Astrocyte (in vitro differentiated cells and primary cell): ENCODE measurements around the gene RAB40C. TPM values are rescaled to one million over a fixed set of nuclear protein-coding genes. Genes with fewer than 3 reads are reported as not detected.

Source experiments
- DNase-seq: peaks from one replicate; pipeline ENCODE4 v3.0.0-alpha.2; 2010; ENCODE audit warnings: low read depth
- FAIRE-seq: peaks from 2 replicates; lab custom pipeline; 2011; peaks lifted over from hg19 to GRCh38; lab: Jason Lieb, UNC
- H2AFZ ChIP-seq: 2 replicates; pipeline ENCODE4 v1.6.0; 2012; ENCODE audit warnings: low read depth, low read length, inconsistent platforms
- H3K27ac ChIP-seq: 2 replicates; pipeline ENCODE4 v1.5.1; 2011; ENCODE audit warnings: low read depth, low read length, inconsistent platforms
- H3K27me3 ChIP-seq: 2 replicates; pipeline ENCODE4 v1.6.0; 2011; ENCODE audit warnings: low read length, inconsistent platforms; ENCODE audit not compliant: insufficient read depth
- H3K36me3 ChIP-seq: 2 replicates; pipeline ENCODE4 v1.5.1; 2011; ENCODE audit warnings: low read length, inconsistent platforms; ENCODE audit not compliant: insufficient read depth
- H3K4me1 ChIP-seq: 2 replicates; pipeline ENCODE4 v1.5.1; 2011; ENCODE audit warnings: low read length, inconsistent platforms; ENCODE audit not compliant: insufficient read depth
- H3K4me2 ChIP-seq: 2 replicates; pipeline ENCODE4 v1.6.0; 2012; ENCODE audit warnings: low read length, inconsistent platforms
- H3K4me3 ChIP-seq: 2 replicates; pipeline ENCODE4 v1.5.1; 2011; ENCODE audit warnings: low read depth, mild to moderate bottlenecking, low read length, inconsistent platforms; ENCODE audit not compliant: insufficient read depth
- H3K79me2 ChIP-seq: 2 replicates; pipeline ENCODE4 v1.6.0; 2012; ENCODE audit warnings: mild to moderate bottlenecking, low read length, inconsistent platforms; ENCODE audit not compliant: insufficient read depth
- H3K9ac ChIP-seq: 2 replicates; pipeline ENCODE4 v1.6.0; 2012; ENCODE audit warnings: mild to moderate bottlenecking, low read length, inconsistent platforms
- H3K9me3 ChIP-seq: 2 replicates; pipeline ENCODE4 v1.5.1; 2012; ENCODE audit warnings: low read depth, mild to moderate bottlenecking, low read length, inconsistent platforms; ENCODE audit not compliant: insufficient read depth
- H4K20me1 ChIP-seq: 2 replicates; pipeline ENCODE4 v1.6.0; 2012; ENCODE audit warnings: low read length, inconsistent platforms; ENCODE audit not compliant: insufficient read depth
- H3K27ac Mint-ChIP-seq: one replicate; pipeline ENCODE4 v1.8.0; 2021; ENCODE audit warnings: mild to moderate bottlenecking, mixed read lengths; ENCODE audit not compliant: unreplicated experiment
- H3K27me3 Mint-ChIP-seq: one replicate; pipeline ENCODE4 v1.8.0; 2021; ENCODE audit warnings: low read depth, mixed read lengths; ENCODE audit not compliant: unreplicated experiment
- H3K36me3 Mint-ChIP-seq: one replicate; pipeline ENCODE4 v1.8.0; 2021; ENCODE audit warnings: low read depth, mixed read lengths; ENCODE audit not compliant: unreplicated experiment
- H3K4me1 Mint-ChIP-seq: one replicate; pipeline ENCODE4 v1.8.0; 2021; ENCODE audit warnings: low read depth, mixed read lengths; ENCODE audit not compliant: unreplicated experiment
- H3K4me3 Mint-ChIP-seq: one replicate; pipeline ENCODE4 v1.8.0; 2021; ENCODE audit warnings: mild to moderate bottlenecking, moderate library complexity, mixed read lengths; ENCODE audit not compliant: unreplicated experiment
- H3K9me3 Mint-ChIP-seq: one replicate; pipeline ENCODE4 v1.8.0; 2021; ENCODE audit warnings: mild to moderate bottlenecking, mixed read lengths; ENCODE audit not compliant: unreplicated experiment
- CTCF ChIP-seq: IDR thresholded peaks from 2 replicates; pipeline ENCODE4 v1.5.1; 2011; ENCODE audit warnings: low read depth, mild to moderate bottlenecking, inconsistent platforms, low read length, moderate library complexity; ENCODE audit not compliant: insufficient read depth
- EZH2 ChIP-seq: IDR thresholded peaks from 2 replicates; pipeline ENCODE4 v1.6.1; 2012; ENCODE audit warnings: mild to moderate bottlenecking, low read length, inconsistent platforms; ENCODE audit not compliant: insufficient read depth
- total RNA-seq: library from RNA; stranded (reverse); gene quantifications from 2 replicates; pipeline ENCODE4 v1.2.1, GENCODE V29; 2021

Gene RAB40C
- total RNA-seq, 1 donor from 2014 or later, result 13.0 TPM

GRCh38 chr16:667780-668518 is 78.1 kb downstream of the RAB40C start, which contains the start of gene RHOT2:
RHOT2 (plus strand) TSS chr16:668132; CDS start chr16:668200, 68 bp downstream.
- peak; percentile 51 for TF ChIP-seq CTCF
- no peak for TF ChIP-seq EZH2
- FAIRE-seq (no peak), DNase-seq (peak; percentile 69)
- Histone ChIP-seq H4K20me1 (peaks cover 32% of the 10 kb centered on the region), H3K27ac (peak within 1 kb of the TSS; percentile 65), H3K9ac (peak within 1 kb of the TSS; percentile 94), H3K36me3 (no peaks in the 10 kb centered on the region), H3K4me2 (peak within 1 kb of the TSS; percentile 85), H3K27me3 (no peaks in the 10 kb centered on the region), H2AFZ (peak within 1 kb of the TSS; percentile 51), H3K4me3 (peak within 1 kb of the TSS; percentile 80), H3K9me3 (no peaks in the 10 kb centered on the region), H3K79me2 (peaks cover 35% of the 10 kb centered on the region), H3K4me1 (peaks cover 5% of the 10 kb centered on the region)
- H3K36me3 Mint-ChIP-seq, result peaks cover 2% of the 10 kb centered on the region
- no peaks in the 10 kb centered on the region for H3K9me3 Mint-ChIP-seq
- H3K27ac Mint-ChIP-seq, result no peak within 1 kb of the TSS
- no peaks in the 10 kb centered on the region for H3K4me1 Mint-ChIP-seq
- no peaks in the 10 kb centered on the region for H3K27me3 Mint-ChIP-seq
- peak within 1 kb of the TSS; percentile 82 for H3K4me3 Mint-ChIP-seq

GRCh38 chr16:668519-669171 is 78.8 kb downstream of the RAB40C start:
- Histone ChIP-seq H3K4me3 (peak overlapping the region; percentile 80), H3K4me2 (peak overlapping the region; percentile 85), H3K27ac (peak overlapping the region; percentile 65), H3K27me3 (no peaks in the 10 kb centered on the region), H3K79me2 (peaks cover 35% of the 10 kb centered on the region), H4K20me1 (peaks cover 37% of the 10 kb centered on the region), H3K9ac (peak overlapping the region; percentile 94), H3K4me1 (peaks cover 5% of the 10 kb centered on the region), H3K36me3 (no peaks in the 10 kb centered on the region), H3K9me3 (no peaks in the 10 kb centered on the region), H2AFZ (peak overlapping the region; percentile 51)
- FAIRE-seq, result no peak
- H3K27ac Mint-ChIP-seq, result no peak overlapping the region
- peaks cover 2% of the 10 kb centered on the region for H3K36me3 Mint-ChIP-seq
- H3K4me3 Mint-ChIP-seq, result peak overlapping the region; percentile 82
- TF ChIP-seq CTCF, result no peak
- no peak for TF ChIP-seq EZH2
- H3K4me1 Mint-ChIP-seq, result no peaks in the 10 kb centered on the region
- H3K27me3 Mint-ChIP-seq, result no peaks in the 10 kb centered on the region
- H3K9me3 Mint-ChIP-seq, result no peaks in the 10 kb centered on the region
- no peak for DNase-seq
